Stimulated activated effector memory CD8-positive, alpha-beta T cell treated with anti-CD3 and anti-CD28 coated beads, Interleukin-12 subunit alpha, Interleukin-12 subunit beta, amount 100 ng/mL, for 72 hours (primary cell): Measurements from ENCODE around the gene JAM2.
"Not testable (repeated sequence)": the region's sequence is repeated elsewhere in the genome, so short reads cannot be mapped to it uniquely, and the experiment has no call there.

Experiments
- ATAC-seq: fragments of 150-1000 bp; cut with Tn5 transposase; 2 replicates; pipeline ENCODE4 v1.10.0; 2021
- DNase-seq, 2 donors: peaks; one replicate each; pipeline ENCODE4 v3.0.0; 2021 to 2022; ENCODE audit warnings: low spot score in 2 of 2
- H3K27ac Mint-ChIP-seq: one replicate; pipeline ENCODE4 v1.8.0; 2022; ENCODE audit warnings: mild to moderate bottlenecking, mixed read lengths
- H3K36me3 Mint-ChIP-seq: one replicate; pipeline ENCODE4 v1.8.0; 2022; ENCODE audit warnings: mild to moderate bottlenecking, mixed read lengths
- H3K4me1 Mint-ChIP-seq: one replicate; pipeline ENCODE4 v1.8.0; 2022; ENCODE audit warnings: mixed read lengths
- H3K4me3 Mint-ChIP-seq: one replicate; pipeline ENCODE4 v1.8.0; 2022; ENCODE audit warnings: mild to moderate bottlenecking, mixed read lengths
- H3K9me3 Mint-ChIP-seq: one replicate; pipeline ENCODE4 v1.8.0; 2022; ENCODE audit warnings: mixed read lengths

The JAM2 gene

DNA sequence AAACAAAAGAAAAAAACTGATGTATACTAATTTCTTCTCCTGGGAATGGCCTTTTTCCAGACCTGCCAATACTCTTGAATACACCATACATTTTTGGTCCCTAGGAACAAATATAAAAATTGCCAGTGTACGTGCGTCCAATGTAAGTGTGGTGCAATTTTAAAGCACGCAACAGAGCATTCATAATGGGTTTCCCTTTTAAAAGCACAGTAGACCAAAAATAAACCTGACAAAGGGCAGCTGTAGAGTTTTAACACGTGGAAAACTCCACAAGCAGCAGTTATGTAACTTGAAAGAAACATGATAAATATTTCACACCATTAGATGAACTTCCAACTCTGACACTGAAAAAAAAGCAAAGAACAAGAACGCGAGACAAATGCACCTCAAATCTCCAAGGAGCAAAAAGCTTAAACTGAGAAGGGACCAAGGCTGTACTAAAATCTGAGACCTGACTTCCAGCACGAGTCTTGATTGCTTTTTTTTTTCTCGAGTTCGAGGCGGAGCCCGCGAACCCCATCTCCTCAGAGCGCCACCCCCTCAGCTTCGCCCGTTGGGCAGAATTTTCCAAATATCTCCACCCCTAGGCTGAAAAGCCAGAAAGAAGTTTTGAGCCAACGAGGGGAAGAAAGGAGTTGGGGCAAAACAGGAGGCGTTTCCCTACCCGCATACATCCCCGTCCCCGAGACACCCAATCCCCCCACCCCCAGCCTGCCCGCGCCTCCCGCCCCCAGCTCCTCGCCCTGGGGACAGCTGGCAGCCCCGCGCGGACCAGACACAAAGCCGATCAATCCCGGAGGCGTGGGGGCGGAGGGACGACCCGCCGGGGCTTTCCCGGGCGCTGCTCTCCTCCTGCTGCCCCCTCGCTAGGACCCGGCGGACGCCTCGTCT, at the start of gene JAM2:
Gene JAM2 (plus strand): TSS at position 599 of the 891 bp plus-strand sequence. CDS start 564 bp downstream, outside the sequence.
- peaks cover 38% of the 10 kb centered on the region for H3K4me1 Mint-ChIP-seq
- H3K36me3 Mint-ChIP-seq = no peaks in the 10 kb centered on the region
- peak; percentile 22 to 72 for DNase-seq
- peak within 1 kb of the TSS; percentile 30 for H3K27ac Mint-ChIP-seq
- H3K4me3 Mint-ChIP-seq = peak within 1 kb of the TSS; percentile 67
- H3K9me3 Mint-ChIP-seq = peaks cover 5% of the 10 kb centered on the region
- peak; percentile 76 for ATAC-seq

DNA sequence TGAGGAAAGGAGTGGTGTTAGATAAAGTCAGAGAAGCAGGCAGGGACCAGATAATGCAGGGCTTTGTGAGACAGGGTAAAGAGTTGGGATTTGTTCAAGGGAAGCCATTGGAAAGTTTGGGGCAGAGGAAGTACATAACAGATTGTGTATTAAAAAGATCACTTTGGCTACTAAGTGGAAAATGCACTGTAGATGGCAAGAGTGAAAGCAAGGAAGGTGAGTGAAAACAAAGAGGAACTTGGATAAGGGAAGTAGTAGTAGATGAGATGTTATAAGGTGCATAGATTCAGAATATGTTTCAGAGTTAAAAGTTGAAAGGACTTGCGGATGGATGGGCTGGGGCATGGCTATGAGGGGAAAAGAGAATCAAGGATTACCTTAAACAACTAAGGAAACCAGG, 49.2 kb upstream of the JAM2 start:
- no peak overlapping the region for H3K4me3 Mint-ChIP-seq
- H3K27ac Mint-ChIP-seq = peak overlapping the region; percentile 30
- peaks cover 31% of the 10 kb centered on the region for H3K4me1 Mint-ChIP-seq
- no peak for DNase-seq
- ATAC-seq = no peak
- H3K9me3 Mint-ChIP-seq = no peaks in the 10 kb centered on the region
- peaks cover 100% of the 10 kb centered on the region for H3K36me3 Mint-ChIP-seq

- Mint-ChIP-seq H3K27ac (peak within 1 kb of the TSS; percentile 98), H3K9me3 (no peaks in the 10 kb centered on the region), H3K4me3 (peak within 1 kb of the TSS; percentile 97), H3K4me1 (peaks cover 35% of the 10 kb centered on the region), H3K36me3 (peaks cover 55% of the 10 kb centered on the region)
- peak; percentile 84 to 95 for DNase-seq
- peak; percentile 95 for ATAC-seq
Measured at GRCh38 chr21:25607151-25608043, 31.7 kb upstream of the JAM2 start, which contains the start of gene MRPL39. Gene MRPL39 (minus strand): TSS chr21:25607481. CDS start chr21:25607475, 6 bp downstream.

DNA sequence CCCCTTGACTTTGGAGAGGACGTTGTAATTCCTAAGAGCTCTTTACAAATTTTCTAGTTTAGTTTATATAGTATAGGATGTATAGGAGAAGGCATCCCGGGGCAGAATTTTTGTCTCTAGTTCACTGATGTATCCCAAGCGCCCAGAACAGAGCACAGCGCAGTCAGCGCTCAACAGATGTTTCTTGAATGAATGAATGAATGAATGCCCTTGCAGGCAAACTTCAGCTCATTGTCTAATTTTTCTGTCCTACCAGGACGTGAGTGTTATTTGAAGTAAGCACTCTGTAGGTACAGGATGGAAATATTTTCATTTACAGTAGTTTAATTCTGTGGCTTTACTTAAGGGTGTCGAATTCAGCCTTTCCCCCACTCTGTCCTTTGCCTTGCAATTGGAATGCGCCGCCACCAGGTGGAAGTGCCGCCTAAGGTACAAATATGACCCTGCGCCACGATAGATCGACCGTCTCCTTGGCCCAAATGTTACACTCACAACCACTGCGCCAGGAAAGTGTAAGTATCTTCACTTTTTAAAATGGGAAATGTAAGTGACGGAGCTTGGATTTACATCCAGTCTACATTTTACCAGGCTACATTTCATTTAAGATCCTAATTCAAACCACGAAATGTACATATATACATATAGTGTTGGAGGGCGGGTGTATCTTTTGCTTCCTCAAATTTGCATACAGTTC, 30.9 kb upstream of the JAM2 start:
- peak; percentile 86 for ATAC-seq
- Mint-ChIP-seq H3K4me3 (peak overlapping the region; percentile 97), H3K4me1 (peaks cover 29% of the 10 kb centered on the region), H3K27ac (peak overlapping the region; percentile 98), H3K36me3 (peaks cover 47% of the 10 kb centered on the region), H3K9me3 (no peaks in the 10 kb centered on the region)
- DNase-seq = peak; percentile 62 to 79

DNA sequence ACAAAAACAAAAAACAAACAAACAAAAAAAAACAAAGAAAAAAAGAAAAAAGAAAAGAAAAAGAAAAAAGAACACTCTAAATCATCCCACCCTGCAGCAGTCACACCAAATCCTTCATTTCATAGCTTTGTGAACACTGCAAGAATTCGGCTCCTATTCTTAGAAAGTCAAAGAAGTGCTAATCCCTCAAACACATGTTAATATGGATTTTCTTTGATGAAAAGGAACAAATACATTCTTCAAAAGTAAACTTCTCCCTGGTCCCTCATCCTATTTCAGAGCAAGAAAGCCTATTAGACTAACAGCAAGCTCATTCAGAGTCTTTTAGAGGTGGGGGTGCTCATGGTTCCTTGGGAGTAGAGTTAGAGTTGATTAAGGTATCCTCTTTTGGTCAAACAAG, 24.6 kb upstream of the JAM2 start:
- DNase-seq (no peak), ATAC-seq (no peak)
- Mint-ChIP-seq H3K4me1 (no peaks in the 10 kb centered on the region), H3K9me3 (no peaks in the 10 kb centered on the region), H3K36me3 (no peaks in the 10 kb centered on the region), H3K4me3 (no peak overlapping the region), H3K27ac (no peak overlapping the region)

DNA sequence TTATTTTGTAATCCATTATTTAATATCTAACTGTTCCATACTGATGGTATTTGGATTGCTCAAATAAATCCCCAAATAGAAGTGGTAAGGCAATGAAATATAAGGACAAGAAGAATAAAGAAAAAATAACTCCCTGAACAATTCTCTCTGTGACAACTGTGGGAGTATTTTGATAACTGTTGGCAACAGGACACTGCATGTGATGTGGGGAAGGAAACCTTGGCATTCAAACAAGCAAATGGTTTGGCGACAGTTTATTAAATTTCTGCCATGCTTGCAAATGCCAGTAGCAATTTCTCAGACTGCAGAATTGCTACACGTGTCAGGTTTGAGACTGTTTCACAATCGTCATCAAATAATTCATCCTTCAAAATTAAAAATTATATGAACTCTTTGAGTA, 23.2 kb upstream of the JAM2 start:
- Mint-ChIP-seq H3K4me1 (no peaks in the 10 kb centered on the region), H3K4me3 (no peak overlapping the region), H3K36me3 (no peaks in the 10 kb centered on the region), H3K9me3 (no peaks in the 10 kb centered on the region), H3K27ac (no peak overlapping the region)
- no peak for ATAC-seq
- DNase-seq = no peak

- Mint-ChIP-seq H3K9me3 (no peaks in the 10 kb centered on the region), H3K36me3 (no peaks in the 10 kb centered on the region), H3K4me1 (no peaks in the 10 kb centered on the region), H3K27ac (no peak overlapping the region), H3K4me3 (no peak overlapping the region)
- no peak for DNase-seq
- ATAC-seq = no peak
Measured at GRCh38 chr21:25619198-25619597, 19.9 kb upstream of the JAM2 start.

DNA sequence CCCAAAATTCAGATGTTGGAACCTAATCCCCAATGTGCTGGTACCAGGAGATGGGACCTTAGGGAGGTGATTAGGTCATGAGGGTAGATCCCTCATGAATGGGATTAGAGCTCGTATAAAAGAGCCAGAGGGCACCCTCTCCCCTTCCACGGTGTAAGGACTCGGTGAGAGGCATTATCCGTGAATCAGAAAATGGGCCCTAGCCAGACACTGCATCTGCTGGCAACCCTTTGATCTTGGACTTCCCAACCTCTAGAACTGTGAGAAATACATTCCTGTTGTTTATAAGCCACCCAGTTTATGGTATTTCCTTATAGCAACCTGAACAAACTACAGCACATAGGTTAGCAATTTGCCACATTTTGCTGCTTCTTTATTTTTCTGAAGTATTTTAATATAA, 14.5 kb upstream of the JAM2 start:
- DNase-seq (no peak), ATAC-seq (no peak)
- H3K4me3 Mint-ChIP-seq = no peak overlapping the region
- H3K27ac Mint-ChIP-seq = no peak overlapping the region
- no peaks in the 10 kb centered on the region for H3K4me1 Mint-ChIP-seq
- no peaks in the 10 kb centered on the region for H3K36me3 Mint-ChIP-seq
- no peaks in the 10 kb centered on the region for H3K9me3 Mint-ChIP-seq

GRCh38 chr21:25625036-25625435, 14.0 kb upstream of the JAM2 start:
- DNase-seq (no peak), ATAC-seq (no peak)
- H3K36me3 Mint-ChIP-seq = no peaks in the 10 kb centered on the region
- no peak overlapping the region for H3K4me3 Mint-ChIP-seq
- H3K9me3 Mint-ChIP-seq = no peaks in the 10 kb centered on the region
- H3K4me1 Mint-ChIP-seq = no peaks in the 10 kb centered on the region
- H3K27ac Mint-ChIP-seq = no peak overlapping the region

- not testable (repeated sequence) for ATAC-seq, H3K36me3 Mint-ChIP-seq, H3K27ac Mint-ChIP-seq, H3K9me3 Mint-ChIP-seq, DNase-seq, H3K4me3 Mint-ChIP-seq, H3K4me1 Mint-ChIP-seq
Measured at GRCh38 chr21:25625776-25626555, 13.1 kb upstream of the JAM2 start.

GRCh38 chr21:25626757-25627156, 12.3 kb upstream of the JAM2 start:
- H3K27ac Mint-ChIP-seq = no peak overlapping the region
- H3K4me3 Mint-ChIP-seq = no peak overlapping the region
- DNase-seq = no peak
- H3K9me3 Mint-ChIP-seq = no peaks in the 10 kb centered on the region
- no peaks in the 10 kb centered on the region for H3K36me3 Mint-ChIP-seq
- no peak for ATAC-seq
- no peaks in the 10 kb centered on the region for H3K4me1 Mint-ChIP-seq

DNA sequence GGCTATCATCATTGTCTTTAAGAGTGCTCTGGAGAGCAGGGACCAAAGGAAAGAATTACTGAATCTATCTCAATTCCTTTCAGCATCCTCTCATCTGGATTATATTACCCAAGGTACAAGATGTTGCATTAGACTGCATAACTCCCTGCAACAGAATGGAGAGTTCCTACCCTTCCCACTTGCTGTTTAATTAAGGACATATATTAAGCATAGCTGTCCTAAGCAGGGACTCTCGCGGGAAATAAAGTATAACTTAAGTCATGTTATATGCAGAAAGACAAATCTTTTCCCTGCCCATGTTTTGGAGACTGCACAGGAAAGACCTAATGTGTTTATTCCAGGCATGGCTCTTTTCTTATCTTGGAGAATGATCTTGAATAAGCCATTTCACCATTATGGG, 6.8 kb upstream of the JAM2 start:
- no peaks in the 10 kb centered on the region for H3K36me3 Mint-ChIP-seq
- no peak for ATAC-seq
- peaks cover 5% of the 10 kb centered on the region for H3K9me3 Mint-ChIP-seq
- H3K4me3 Mint-ChIP-seq = no peak overlapping the region
- peaks cover 17% of the 10 kb centered on the region for H3K4me1 Mint-ChIP-seq
- no peak overlapping the region for H3K27ac Mint-ChIP-seq
- DNase-seq = no peak

- Mint-ChIP-seq H3K36me3 (no peaks in the 10 kb centered on the region), H3K4me1 (peaks cover 31% of the 10 kb centered on the region), H3K27ac (no peak overlapping the region), H3K4me3 (no peak overlapping the region), H3K9me3 (peaks cover 5% of the 10 kb centered on the region)
- ATAC-seq (no peak), DNase-seq (no peak)
Measured at GRCh38 chr21:25635310-25635709, 3.7 kb upstream of the JAM2 start.

DNA sequence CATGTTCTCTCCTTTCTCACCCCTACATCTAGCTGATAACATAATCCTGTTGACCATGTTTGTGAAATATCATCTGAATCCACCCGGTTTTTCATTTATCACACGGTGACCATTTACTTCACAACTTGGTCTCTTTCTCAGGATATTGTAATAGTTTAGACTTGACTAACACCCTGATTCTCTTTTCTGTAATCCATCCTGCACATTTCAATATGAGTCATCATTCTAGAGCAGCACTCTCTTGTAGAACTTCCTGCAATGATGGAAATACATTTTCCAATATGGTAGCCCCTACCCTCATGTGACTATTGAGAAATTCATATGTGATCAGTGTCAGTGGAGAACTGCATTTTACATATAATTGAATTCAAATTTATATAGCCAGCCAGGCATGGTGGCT, 2.3 kb upstream of the JAM2 start:
- H3K36me3 Mint-ChIP-seq = no peaks in the 10 kb centered on the region
- ATAC-seq (peak; percentile 64), DNase-seq (no peak)
- H3K27ac Mint-ChIP-seq = no peak overlapping the region
- peaks cover 5% of the 10 kb centered on the region for H3K9me3 Mint-ChIP-seq
- peaks cover 38% of the 10 kb centered on the region for H3K4me1 Mint-ChIP-seq
- no peak overlapping the region for H3K4me3 Mint-ChIP-seq
